Suprapubic skin (tissue), 4 donors: Measurements from ENCODE around the gene ANKRD24. TPM values are rescaled to one million over a fixed set of nuclear protein-coding genes. Genes with fewer than 3 reads are reported as not detected.
"Not testable (repeated sequence)": the region's sequence is repeated elsewhere in the genome, so short reads cannot be mapped to it uniquely, and the experiment has no call there.

Source experiments
- DNase-seq, 2 donors: peaks; one replicate each; pipeline ENCODE4 v3.0.0-alpha.2; 2019; ENCODE audit warnings: low spot score in 2 of 2
- H3K27ac ChIP-seq: fragments of 200-600 bp; sonication (generic); one replicate; pipeline ENCODE4 v1.5.1; 2019
- H3K27me3 ChIP-seq: fragments of 200-600 bp; sonication (generic); one replicate; pipeline ENCODE4 v1.5.1; 2019
- H3K36me3 ChIP-seq: fragments of 200-600 bp; sonication (generic); one replicate; pipeline ENCODE4 v1.5.1; 2019
- H3K4me1 ChIP-seq: fragments of 200-600 bp; sonication (generic); one replicate; pipeline ENCODE4 v1.5.1; 2019
- H3K4me3 ChIP-seq: fragments of 200-600 bp; sonication (generic); one replicate; pipeline ENCODE4 v1.5.1; 2019; ENCODE audit warnings: mild to moderate bottlenecking
- H3K9me3 ChIP-seq: fragments of 200-600 bp; sonication (generic); one replicate; pipeline ENCODE4 v1.5.1; 2019
- EP300 ChIP-seq: sonication (generic); formaldehyde crosslinking; IDR thresholded peaks from one replicate; pipeline ENCODE4 v1.6.1; 2017; ENCODE audit warnings: antibody characterized with exemption
- POLR2A ChIP-seq, 2 donors: fragments of 450-650 bp; IDR thresholded peaks; one replicate each; pipeline ENCODE4 v1.6.1; 2017; ENCODE audit warnings: antibody characterized with exemption in 2 of 2, mild to moderate bottlenecking in 2 of 2, moderate library complexity in 2 of 2
- POLR2AphosphoS5 ChIP-seq, 3 donors: sonication (generic); formaldehyde crosslinking; IDR thresholded peaks; one replicate each; pipeline ENCODE4 v1.6.1; 2017; ENCODE audit warnings: antibody characterized with exemption in 3 of 3
- WGBS: methylation state at CpG from one replicate; pipeline ENCODE4 v1.1.5; 2018; 5-methylcytosine and 5-hydroxymethylcytosine counted together
- total RNA-seq, 4 donors: library from RNA; depleted of rRNA; stranded (reverse); fragments of >200 nt; gene quantifications; one replicate each; pipeline ENCODE4 v1.1.0, GENCODE V29; 2016
- TF ChIP-seq, protein P1 (sequence below), 2 donors: fragments of 200-600 bp in 1 of 2; fragments of 450-650 bp in 1 of 2; sonication (generic) in 1 of 2; IDR thresholded peaks; one replicate each; pipeline ENCODE4 v1.5.1; 2016 to 2019; ENCODE audit warnings: antibody characterized with exemption in 2 of 2, mild to moderate bottlenecking in 1 of 2, moderate library complexity in 1 of 2

Gene ANKRD24
- total RNA-seq, 4 donors from 2014 or later = 0.44 to 0.87 (median 0.54) TPM

DNA sequence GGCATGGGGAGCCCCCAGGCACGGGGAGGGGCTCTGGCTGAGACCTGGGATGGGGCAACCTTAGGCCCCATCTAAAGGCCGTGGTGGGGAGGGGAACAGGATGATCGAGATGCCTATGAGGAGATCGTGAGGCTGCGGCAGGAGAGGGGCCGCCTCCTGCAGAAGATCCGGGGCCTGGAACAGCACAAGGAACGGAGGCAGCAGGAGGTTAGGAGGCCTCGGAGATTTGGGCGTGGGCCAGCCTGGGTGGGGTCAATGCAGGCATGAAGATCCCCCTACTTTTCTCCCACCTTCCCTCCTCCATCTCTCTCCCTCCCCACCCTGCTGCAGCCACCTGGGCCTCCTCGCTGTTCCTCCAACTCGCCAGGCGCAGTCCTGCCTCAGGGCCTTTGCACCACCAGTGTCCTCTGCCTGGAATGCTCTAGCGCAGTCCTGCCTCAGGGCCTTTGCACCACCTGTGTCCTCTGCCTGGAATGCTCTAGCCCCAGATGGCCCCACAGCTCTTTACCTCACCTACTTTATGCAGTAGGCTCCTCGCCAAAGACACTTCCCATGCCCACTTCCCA, 27.8 kb downstream of the ANKRD24 start:
- WGBS = 67% methylated on average over 15 of the region's 15 CpGs
- H3K9me3 ChIP-seq = no peaks in the 10 kb centered on the region
- H3K4me1 ChIP-seq = no peaks in the 10 kb centered on the region
- no peak overlapping the region for H3K27ac ChIP-seq
- H3K4me3 ChIP-seq = no peak overlapping the region
- no peak for DNase-seq
- H3K36me3 ChIP-seq = no peaks in the 10 kb centered on the region
- TF ChIP-seq POLR2A (IDR thresholded peaks at IDR 0.05) (no peak), EP300 (no peak), POLR2AphosphoS5 (IDR thresholded peaks at IDR 0.05) (no peak)
- TF ChIP-seq, protein P1, sequence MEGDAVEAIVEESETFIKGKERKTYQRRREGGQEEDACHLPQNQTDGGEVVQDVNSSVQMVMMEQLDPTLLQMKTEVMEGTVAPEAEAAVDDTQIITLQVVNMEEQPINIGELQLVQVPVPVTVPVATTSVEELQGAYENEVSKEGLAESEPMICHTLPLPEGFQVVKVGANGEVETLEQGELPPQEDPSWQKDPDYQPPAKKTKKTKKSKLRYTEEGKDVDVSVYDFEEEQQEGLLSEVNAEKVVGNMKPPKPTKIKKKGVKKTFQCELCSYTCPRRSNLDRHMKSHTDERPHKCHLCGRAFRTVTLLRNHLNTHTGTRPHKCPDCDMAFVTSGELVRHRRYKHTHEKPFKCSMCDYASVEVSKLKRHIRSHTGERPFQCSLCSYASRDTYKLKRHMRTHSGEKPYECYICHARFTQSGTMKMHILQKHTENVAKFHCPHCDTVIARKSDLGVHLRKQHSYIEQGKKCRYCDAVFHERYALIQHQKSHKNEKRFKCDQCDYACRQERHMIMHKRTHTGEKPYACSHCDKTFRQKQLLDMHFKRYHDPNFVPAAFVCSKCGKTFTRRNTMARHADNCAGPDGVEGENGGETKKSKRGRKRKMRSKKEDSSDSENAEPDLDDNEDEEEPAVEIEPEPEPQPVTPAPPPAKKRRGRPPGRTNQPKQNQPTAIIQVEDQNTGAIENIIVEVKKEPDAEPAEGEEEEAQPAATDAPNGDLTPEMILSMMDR (IDR thresholded peaks at IDR 0.05) = no peak
- peaks cover 44% of the 10 kb centered on the region for H3K27me3 ChIP-seq

DNA sequence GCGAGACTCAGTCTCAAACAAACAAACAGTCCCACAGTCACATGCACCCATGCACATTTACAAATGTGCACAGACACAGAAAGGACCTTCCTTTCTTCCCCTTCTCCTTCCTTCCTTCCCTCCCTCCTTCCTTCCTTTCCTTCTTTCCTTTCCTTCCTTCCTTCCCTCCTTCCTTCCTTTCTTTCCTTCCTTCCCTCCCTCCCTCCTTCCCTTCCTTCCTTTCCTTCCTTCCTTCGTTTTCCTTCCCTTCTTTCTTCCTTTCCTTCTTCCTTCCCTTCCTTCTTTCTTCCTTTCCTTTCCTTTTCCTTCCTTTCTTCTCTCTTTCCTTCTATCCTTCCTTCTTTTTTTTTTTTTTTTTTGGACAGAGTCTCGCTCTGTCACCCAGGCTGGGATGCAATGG, 30.6 kb downstream of the ANKRD24 start:
- H3K27ac ChIP-seq = no peak overlapping the region
- H3K36me3 ChIP-seq = no peaks in the 10 kb centered on the region
- DNase-seq = no peak
- H3K4me3 ChIP-seq = no peak overlapping the region
- WGBS = 88% methylated on average over 3 of the region's 3 CpGs
- no peaks in the 10 kb centered on the region for H3K4me1 ChIP-seq
- H3K9me3 ChIP-seq = no peaks in the 10 kb centered on the region
- no peak for TF ChIP-seq POLR2A (IDR thresholded peaks at IDR 0.05)
- TF ChIP-seq, protein P1 (IDR thresholded peaks at IDR 0.05) = no peak
- no peak for TF ChIP-seq EP300
- no peak for TF ChIP-seq POLR2AphosphoS5 (IDR thresholded peaks at IDR 0.05)
- peaks cover 39% of the 10 kb centered on the region for H3K27me3 ChIP-seq

DNA sequence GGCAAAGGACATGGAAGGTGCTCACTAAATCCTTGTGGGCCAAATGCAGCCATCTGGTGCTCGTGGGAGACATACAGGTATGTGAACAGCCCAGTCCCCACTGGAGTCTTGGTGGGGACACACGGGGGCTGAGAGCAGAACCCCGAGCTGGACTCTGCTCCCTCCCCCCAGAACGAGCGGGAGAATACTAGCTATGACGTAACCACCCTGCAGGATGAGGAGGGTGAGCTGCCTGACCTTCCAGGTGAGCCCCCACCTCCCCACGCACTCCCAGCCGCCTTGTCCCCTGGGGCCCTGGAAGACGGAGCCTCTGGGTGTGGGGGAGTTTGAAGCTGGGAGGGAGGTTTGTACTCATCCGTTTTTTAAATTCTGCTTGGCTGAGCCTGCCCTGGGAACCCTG, 33.3 kb downstream of the ANKRD24 start:
- no peak for DNase-seq
- no peaks in the 10 kb centered on the region for H3K36me3 ChIP-seq
- peaks cover 27% of the 10 kb centered on the region for H3K27me3 ChIP-seq

DNA sequence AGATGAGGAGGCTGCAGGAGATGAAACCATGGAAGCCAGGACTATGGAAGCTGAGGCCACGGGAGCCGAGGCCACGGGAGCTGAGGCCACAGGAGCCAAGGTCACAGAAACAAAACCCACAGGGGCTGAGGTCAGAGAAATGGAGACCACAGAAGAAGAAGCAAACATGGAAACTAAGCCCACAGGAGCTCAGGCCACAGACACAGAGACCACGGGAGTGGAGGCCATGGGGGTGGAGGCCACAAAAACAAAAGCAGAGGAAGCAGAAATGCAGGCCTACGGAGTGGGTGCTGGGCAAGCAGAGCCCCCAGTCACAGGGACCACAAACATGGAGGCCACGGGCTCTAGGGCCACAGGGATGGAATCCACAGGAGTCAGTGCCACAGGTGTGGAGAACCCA, 34.4 kb downstream of the ANKRD24 start:
- Histone ChIP-seq H3K36me3 (no peaks in the 10 kb centered on the region), H3K4me1 (no peaks in the 10 kb centered on the region), H3K4me3 (no peak overlapping the region), H3K9me3 (no peaks in the 10 kb centered on the region), H3K27ac (no peak overlapping the region), H3K27me3 (peaks cover 19% of the 10 kb centered on the region)
- TF ChIP-seq, protein P1 (IDR thresholded peaks at IDR 0.05) = no peak
- TF ChIP-seq EP300 (no peak), POLR2AphosphoS5 (IDR thresholded peaks at IDR 0.05) (no peak), POLR2A (IDR thresholded peaks at IDR 0.05) (no peak)
- WGBS = 78% methylated on average over 6 of the region's 6 CpGs
- no peak for DNase-seq

More for the DNA sequence above, 33.3 kb downstream of the ANKRD24 start:
- Histone ChIP-seq H3K4me3 (no peak overlapping the region), H3K9me3 (no peaks in the 10 kb centered on the region), H3K27ac (no peak overlapping the region), H3K4me1 (no peaks in the 10 kb centered on the region)
- TF ChIP-seq, protein P1 (IDR thresholded peaks at IDR 0.05) = no peak
- TF ChIP-seq EP300 (no peak), POLR2A (IDR thresholded peaks at IDR 0.05) (no peak), POLR2AphosphoS5 (IDR thresholded peaks at IDR 0.05) (no peak)
- WGBS = 44% methylated on average over 6 of the region's 10 CpGs

DNA sequence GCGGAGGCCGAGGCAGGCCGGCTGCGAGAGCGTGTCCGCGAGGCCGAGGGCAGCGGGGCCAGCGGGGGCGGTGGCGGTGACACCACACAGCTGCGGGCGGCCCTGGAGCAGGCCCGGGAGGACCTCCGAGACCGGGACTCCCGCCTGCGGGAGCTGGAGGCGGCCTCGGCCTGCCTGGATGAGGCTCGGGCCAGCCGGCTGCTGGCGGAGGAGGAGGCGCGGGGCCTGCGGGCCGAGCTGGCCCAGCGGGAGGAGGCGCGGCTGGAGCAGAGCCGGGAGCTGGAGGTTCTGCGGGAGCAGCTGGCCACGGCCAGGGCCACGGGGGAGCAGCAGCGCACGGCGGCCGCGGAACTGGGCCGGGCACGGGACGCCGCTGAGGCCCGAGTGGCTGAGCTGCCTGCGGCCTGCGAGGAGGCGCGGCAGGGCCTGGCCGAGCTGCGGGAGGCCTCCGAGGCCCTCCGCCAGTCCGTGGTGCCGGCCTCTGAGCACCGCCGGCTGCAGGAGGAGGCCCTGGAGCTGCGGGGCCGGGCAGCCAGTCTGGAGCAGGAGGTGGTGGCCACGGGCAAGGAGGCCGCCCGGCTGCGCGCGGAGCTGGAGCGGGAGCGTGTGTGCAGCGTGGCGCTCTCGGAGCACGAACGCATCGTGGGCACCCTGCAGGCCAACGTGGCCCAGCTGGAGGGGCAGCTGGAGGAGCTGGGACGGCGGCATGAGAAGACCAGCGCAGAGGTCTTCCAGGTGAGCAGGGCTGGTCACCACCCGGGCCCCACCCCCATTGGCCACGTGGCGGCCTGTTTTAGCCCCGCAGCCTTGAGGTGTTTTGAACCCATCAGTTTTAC, 35.2 kb downstream of the ANKRD24 start:
- H3K4me3 ChIP-seq = no peak overlapping the region
- H3K27ac ChIP-seq = no peak overlapping the region
- no peaks in the 10 kb centered on the region for H3K9me3 ChIP-seq
- TF ChIP-seq, protein P1 (IDR thresholded peaks at IDR 0.05) = no peak
- TF ChIP-seq POLR2A (IDR thresholded peaks at IDR 0.05) = no peak
- no peak for TF ChIP-seq EP300
- no peak for TF ChIP-seq POLR2AphosphoS5 (IDR thresholded peaks at IDR 0.05)
- H3K4me1 ChIP-seq = no peaks in the 10 kb centered on the region
- no peaks in the 10 kb centered on the region for H3K36me3 ChIP-seq
- WGBS = 94% methylated on average over 42 of the region's 81 CpGs
- H3K27me3 ChIP-seq = peaks cover 11% of the 10 kb centered on the region
- DNase-seq = no peak

DNA sequence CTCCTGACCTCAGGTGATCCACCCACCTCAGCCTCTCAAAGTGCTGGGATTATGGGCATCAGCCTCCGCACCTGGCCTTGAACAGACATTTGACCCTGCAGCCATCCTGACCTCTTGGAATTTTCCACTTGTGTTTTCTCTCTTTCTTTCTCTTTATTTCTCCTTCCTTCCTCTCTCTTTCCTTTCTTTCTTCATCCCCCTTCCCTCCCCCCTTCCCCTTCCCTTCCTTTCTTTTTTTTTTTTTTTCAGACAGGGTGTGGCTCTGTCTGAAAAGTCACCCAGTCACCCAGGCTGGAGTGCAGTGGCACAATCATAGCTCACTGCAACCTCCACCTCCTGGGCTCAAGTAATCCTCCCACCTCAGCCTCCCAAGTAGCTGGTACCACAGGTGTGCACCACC, 36.0 kb downstream of the ANKRD24 start:
- H3K27me3 ChIP-seq, DNase-seq, H3K27ac ChIP-seq, H3K36me3 ChIP-seq, H3K4me1 ChIP-seq, H3K9me3 ChIP-seq, H3K4me3 ChIP-seq: not testable (repeated sequence)
- WGBS = 93% methylated on average over 1 of the region's 1 CpG
